Endothelial cell of umbilical vein (primary cell): ENCODE data around the gene MYL3. TPM values are rescaled to one million over a fixed set of nuclear protein-coding genes. Genes with fewer than 3 reads are reported as not detected.

ENCODE experiments used
- BruUV-seq: library from RNA; stranded (reverse); fragments of 400-500 nt; replicated peaks from 2 replicates; lab custom pipeline; 2021; lab: Mats Ljungman, UMichigan
- CTCF ChIA-PET: fragments of 300-600, 350-600 bp; sonication (Branson Sonifier 250); formaldehyde crosslinking; loops from one replicate; lab custom pipeline; 2021; ENCODE audit warnings: antibody characterized with exemption, inconsistent platforms; lab: Charles Lee
- POLR2A ChIA-PET: fragments of 300-600, 350-600 bp; sonication (Branson Sonifier 250); formaldehyde crosslinking; loops from one replicate; lab custom pipeline; 2021; ENCODE audit warnings: antibody characterized with exemption, inconsistent platforms; lab: Charles Lee
- DNase-seq: peaks from one replicate; pipeline ENCODE4 v3.0.0-alpha.2; 2011; ENCODE audit warnings: low read depth, low spot score
- FAIRE-seq: peaks from 2 replicates; lab custom pipeline; 2011; peaks lifted over from hg19 to GRCh38; lab: Jason Lieb, UNC
- H2AFZ ChIP-seq: 2 replicates; pipeline ENCODE4 v1.6.0; 2012; ENCODE audit warnings: low read depth, low read length, control low read depth, inconsistent platforms
- H3K27ac ChIP-seq: 2 replicates; pipeline ENCODE4 v1.5.1; 2011; ENCODE audit warnings: low read depth, mild to moderate bottlenecking, control low read depth, low read length, moderate library complexity; ENCODE audit not compliant: insufficient read depth
- H3K27me3 ChIP-seq, 2 experiments: 2 replicates each; pipeline versions ENCODE4 v1.6.0 to v1.6.1; 2011; ENCODE audit warnings: low read length in 2 of 2, mixed read lengths in 1 of 2; ENCODE audit not compliant: control insufficient read depth in 2 of 2, insufficient read depth in 2 of 2
- H3K36me3 ChIP-seq, 2 experiments: 2 replicates in 1 of 2; 3 replicates in 1 of 2; pipeline ENCODE4 v1.5.1; 2011; ENCODE audit warnings: low read length in 2 of 2, mild to moderate bottlenecking in 1 of 2, moderate library complexity in 1 of 2; ENCODE audit not compliant: control insufficient read depth in 2 of 2, insufficient read depth in 2 of 2; ENCODE audit errors: extremely low read depth in 1 of 2
- H3K4me1 ChIP-seq: 3 replicates; pipeline ENCODE4 v1.5.1; 2011; ENCODE audit warnings: mild to moderate bottlenecking, low read length; ENCODE audit not compliant: control insufficient read depth, insufficient read depth; ENCODE audit errors: extremely low read depth
- H3K4me2 ChIP-seq: 2 replicates; pipeline ENCODE4 v1.6.1; 2011; ENCODE audit warnings: low read length, control low read depth, mixed read lengths; ENCODE audit not compliant: insufficient read depth
- H3K4me3 ChIP-seq, 3 experiments: fragments of 200-600 bp in 1 of 3; sonication (generic), shearing (Covaris generic) in 1 of 3; replicated peaks in 1 of 3; 2 replicates each; pipeline ENCODE4 v1.5.1; 2011 to 2016; ENCODE audit warnings: control low read depth in 3 of 3, low read length in 3 of 3, mild to moderate bottlenecking in 2 of 3, inconsistent platforms in 1 of 3, low read depth in 1 of 3, moderate library complexity in 1 of 3; ENCODE audit not compliant: insufficient read depth in 1 of 3
- H3K79me2 ChIP-seq: 2 replicates; pipeline ENCODE4 v1.6.0; 2012; ENCODE audit warnings: low read length, inconsistent platforms; ENCODE audit not compliant: control insufficient read depth, insufficient read depth
- H3K9ac ChIP-seq: replicated peaks from 2 replicates; pipeline ENCODE3; 2011; ENCODE audit warnings: low read length, control low read depth; ENCODE audit not compliant: insufficient read depth; ENCODE audit errors: extremely low read depth
- H3K9me1 ChIP-seq: replicated peaks from 3 replicates; pipeline ENCODE4 v1.6.0; 2011; ENCODE audit warnings: mild to moderate bottlenecking, low read length; ENCODE audit not compliant: control insufficient read depth, insufficient read depth; ENCODE audit errors: extremely low read depth
- H3K9me3 ChIP-seq: replicated peaks from 2 replicates; pipeline ENCODE4 v1.5.1; 2012; ENCODE audit warnings: low read length, inconsistent platforms; ENCODE audit not compliant: control insufficient read depth, insufficient read depth
- H4K20me1 ChIP-seq: replicated peaks from 2 replicates; pipeline ENCODE3; 2011; ENCODE audit warnings: mild to moderate bottlenecking, low read length; ENCODE audit not compliant: control insufficient read depth, insufficient read depth; ENCODE audit errors: extremely low read depth
- EZH2 ChIP-seq: IDR thresholded peaks from 2 replicates; pipeline ENCODE4 v1.6.1; 2012; ENCODE audit warnings: borderline replicate concordance, low read depth, mild to moderate bottlenecking, moderate library complexity, low read length, inconsistent platforms; ENCODE audit not compliant: severe bottlenecking
- FOS ChIP-seq: IDR thresholded peaks from 2 replicates; pipeline ENCODE4 v1.6.1; 2011; ENCODE audit warnings: mild to moderate bottlenecking, low read length, moderate library complexity, borderline replicate concordance; ENCODE audit not compliant: insufficient read depth
- GATA2 ChIP-seq: IDR thresholded peaks from 2 replicates; pipeline ENCODE4 v1.7.0; 2011; ENCODE audit warnings: low read depth, mild to moderate bottlenecking, moderate library complexity, mixed read lengths, low read length; ENCODE audit not compliant: insufficient read length, insufficient read depth
- JUN ChIP-seq: IDR thresholded peaks from 2 replicates; pipeline ENCODE4 v1.6.1; 2011; ENCODE audit warnings: borderline replicate concordance, low read depth; ENCODE audit not compliant: insufficient read length, insufficient read depth
- MYC ChIP-seq: IDR thresholded peaks from one replicate; pipeline ENCODE4 v1.6.1; 2011; ENCODE audit warnings: mild to moderate bottlenecking, low read depth, low read length
- POLR2A ChIP-seq: IDR thresholded peaks from 2 replicates; pipeline ENCODE4 v1.6.1; 2012; ENCODE audit warnings: low read depth, mild to moderate bottlenecking, control low read depth, low read length
- POLR2AphosphoS5 ChIP-seq: IDR thresholded peaks from 2 replicates; pipeline ENCODE4 v1.6.1; 2012; ENCODE audit warnings: low read depth, mild to moderate bottlenecking, control low read depth, low read length, moderate library complexity; ENCODE audit not compliant: insufficient read depth
- dilution Hi-C: fragments of 300-500 bp; cut with MboI; formaldehyde crosslinking; loops from one replicate; pipeline ENCODE4 v1.15.0; 2019; ENCODE audit warnings: low sequenced_read_pairs; ENCODE audit not compliant: extremely low pct_ligation_motif_present
- intact Hi-C: fragments of 100-400 bp; cut with micrococcal nuclease; formaldehyde crosslinking; loops from one replicate; pipeline ENCODE4 v1.10.0; 2022
- polyA plus RNA-seq, 4 experiments: library from polyadenylated mRNA; depleted of rRNA in 3 of 4; stranded (reverse) in 3 of 4; unstranded in 1 of 4; fragments of >200 nt; gene quantifications; 2 replicates each; pipeline versions ENCODE4 v1.2.1 to v1.2.3, GENCODE V29; 2011 to 2012; ENCODE audit warnings: missing spikeins in 1 of 4
- total RNA-seq: library from RNA; stranded (reverse); gene quantifications from 2 replicates; pipeline ENCODE4 v1.2.3, GENCODE V29; 2021
- TF ChIP-seq, protein P1 (sequence below): IDR thresholded peaks from 2 replicates; pipeline ENCODE4 v1.6.1; 2011; ENCODE audit not compliant: insufficient read depth, insufficient read length
- TF ChIP-seq, protein P2 (sequence below), 2 donors: IDR thresholded peaks; 1 replicate in 1 of 2; 2 replicates in 1 of 2; pipeline ENCODE4 v1.5.1; 2011; ENCODE audit warnings: low read length in 2 of 2, mild to moderate bottlenecking in 2 of 2, moderate library complexity in 2 of 2, control low read depth in 1 of 2, inconsistent platforms in 1 of 2, low read depth in 1 of 2; ENCODE audit not compliant: insufficient read depth in 1 of 2; ENCODE audit errors: extremely low read depth in 1 of 2

MYL3 gene
- total and polyA plus RNA-seq, 2 donors (not counting 3 experiments of a cell fraction or from before 2014, with no cell fraction given), result not detected

DNA sequence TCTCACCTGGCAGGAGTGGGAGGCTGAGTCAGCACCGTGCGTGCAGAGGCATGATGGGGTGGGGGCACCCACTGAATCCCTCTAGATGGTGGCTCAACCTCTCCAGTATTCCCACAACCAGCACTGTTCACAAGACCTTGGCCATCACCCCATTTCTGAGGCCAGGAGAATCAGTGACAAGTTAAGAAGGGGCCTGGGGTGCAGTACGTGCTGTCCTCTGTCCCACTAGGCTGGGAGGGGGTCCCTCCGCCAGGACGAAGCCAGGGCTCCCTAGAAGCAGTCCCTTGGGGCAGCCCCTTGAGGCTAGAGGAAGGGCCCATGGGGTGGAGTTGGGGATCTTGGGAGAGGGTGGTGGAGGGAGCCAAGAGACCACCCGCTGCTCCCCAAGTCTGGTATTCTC, 4.8 kb downstream of the MYL3 start:
- Histone ChIP-seq H3K36me3 (no peaks in the 10 kb centered on the region), H4K20me1 (no peaks in the 10 kb centered on the region), H3K9ac (no peak overlapping the region), H3K79me2 (no peaks in the 10 kb centered on the region), H3K27ac (no peak overlapping the region), H3K9me3 (no peaks in the 10 kb centered on the region), H3K4me1 (no peaks in the 10 kb centered on the region), H3K4me2 (no peak overlapping the region), H3K9me1 (no peaks in the 10 kb centered on the region), H3K4me3 (no peak overlapping the region), H3K27me3 (peaks cover 0 to 5% of the 10 kb centered on the region in 2 experiments), H2AFZ (no peak overlapping the region)
- intact Hi-C loops (no loop called here), dilution Hi-C loops (no loop called here)
- ChIA-PET POLR2A (no interaction called here), CTCF (no interaction called here)
- DNase-seq (no peak), FAIRE-seq (no peak)
- TF ChIP-seq, protein P1, sequence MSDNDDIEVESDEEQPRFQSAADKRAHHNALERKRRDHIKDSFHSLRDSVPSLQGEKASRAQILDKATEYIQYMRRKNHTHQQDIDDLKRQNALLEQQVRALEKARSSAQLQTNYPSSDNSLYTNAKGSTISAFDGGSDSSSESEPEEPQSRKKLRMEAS, result no peak
- no peak for TF ChIP-seq MYC
- TF ChIP-seq JUN, result no peak
- no peak for TF ChIP-seq FOS
- TF ChIP-seq GATA2, result no peak
- TF ChIP-seq, protein P2, sequence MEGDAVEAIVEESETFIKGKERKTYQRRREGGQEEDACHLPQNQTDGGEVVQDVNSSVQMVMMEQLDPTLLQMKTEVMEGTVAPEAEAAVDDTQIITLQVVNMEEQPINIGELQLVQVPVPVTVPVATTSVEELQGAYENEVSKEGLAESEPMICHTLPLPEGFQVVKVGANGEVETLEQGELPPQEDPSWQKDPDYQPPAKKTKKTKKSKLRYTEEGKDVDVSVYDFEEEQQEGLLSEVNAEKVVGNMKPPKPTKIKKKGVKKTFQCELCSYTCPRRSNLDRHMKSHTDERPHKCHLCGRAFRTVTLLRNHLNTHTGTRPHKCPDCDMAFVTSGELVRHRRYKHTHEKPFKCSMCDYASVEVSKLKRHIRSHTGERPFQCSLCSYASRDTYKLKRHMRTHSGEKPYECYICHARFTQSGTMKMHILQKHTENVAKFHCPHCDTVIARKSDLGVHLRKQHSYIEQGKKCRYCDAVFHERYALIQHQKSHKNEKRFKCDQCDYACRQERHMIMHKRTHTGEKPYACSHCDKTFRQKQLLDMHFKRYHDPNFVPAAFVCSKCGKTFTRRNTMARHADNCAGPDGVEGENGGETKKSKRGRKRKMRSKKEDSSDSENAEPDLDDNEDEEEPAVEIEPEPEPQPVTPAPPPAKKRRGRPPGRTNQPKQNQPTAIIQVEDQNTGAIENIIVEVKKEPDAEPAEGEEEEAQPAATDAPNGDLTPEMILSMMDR (IDR thresholded peaks at IDR 0.05; ENCODE audit: extremely low read depth in 1 of 2, insufficient read depth in 1 of 2, low read depth in 1 of 2, low read length in 2 of 2), result no peak
- TF ChIP-seq POLR2AphosphoS5, result no peak
- no peak for TF ChIP-seq POLR2A
- TF ChIP-seq EZH2, result no peak
- no TSS peak for BruUV-seq
